Mucosa of stomach (tissue), 1 donor: ENCODE results near the gene APCDD1.

Experiments
- H3K27me3 ChIP-seq: one replicate; pipeline ENCODE4 v1.7.0; 2013; ENCODE audit warnings: mild to moderate bottlenecking, low read length; ENCODE audit not compliant: control insufficient read depth, insufficient read depth
- H3K36me3 ChIP-seq: one replicate; pipeline ENCODE4 v1.7.0; 2013; ENCODE audit warnings: low read length; ENCODE audit not compliant: control insufficient read depth, insufficient read depth
- H3K4me1 ChIP-seq: one replicate; pipeline ENCODE4 v1.7.0; 2013; ENCODE audit warnings: mild to moderate bottlenecking, low read length; ENCODE audit not compliant: control insufficient read depth, insufficient read depth
- H3K4me3 ChIP-seq: one replicate; pipeline ENCODE4 v1.7.0; 2013; ENCODE audit warnings: low read length
- H3K9ac ChIP-seq: one replicate; pipeline ENCODE4 v1.7.0; 2013; ENCODE audit warnings: mild to moderate bottlenecking, low read length, moderate library complexity
- H3K9me3 ChIP-seq: one replicate; pipeline ENCODE4 v1.7.0; 2013; ENCODE audit warnings: mild to moderate bottlenecking, low read length, moderate library complexity; ENCODE audit not compliant: control insufficient read depth
- donor health status: Pancreatic carcinoma.

APCDD1 gene

DNA sequence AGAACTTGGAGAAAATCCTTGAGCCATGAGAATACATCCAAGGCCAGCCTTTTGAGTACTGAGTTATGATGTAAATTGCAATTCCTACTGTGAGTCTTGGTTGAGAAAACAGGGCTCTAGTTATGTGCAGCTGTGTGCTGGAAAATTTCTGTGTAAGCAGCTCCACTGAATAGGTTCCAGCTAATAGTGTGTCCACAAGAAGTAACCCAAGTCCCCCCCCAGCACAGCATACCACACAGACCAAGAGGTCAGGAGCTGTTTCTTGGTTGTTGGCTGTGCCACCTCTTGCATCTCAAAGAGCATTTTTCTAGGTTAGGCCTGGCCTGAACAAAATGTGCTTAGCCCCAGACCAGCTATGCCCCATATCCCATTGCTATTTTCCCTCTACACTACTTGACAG is 36.8 kb upstream of the APCDD1 start:
- Histone ChIP-seq H3K4me3 (no peak overlapping the region), H3K36me3 (no peaks in the 10 kb centered on the region), H3K4me1 (no peaks in the 10 kb centered on the region), H3K9ac (no peak overlapping the region), H3K27me3 (no peaks in the 10 kb centered on the region), H3K9me3 (no peaks in the 10 kb centered on the region)

DNA sequence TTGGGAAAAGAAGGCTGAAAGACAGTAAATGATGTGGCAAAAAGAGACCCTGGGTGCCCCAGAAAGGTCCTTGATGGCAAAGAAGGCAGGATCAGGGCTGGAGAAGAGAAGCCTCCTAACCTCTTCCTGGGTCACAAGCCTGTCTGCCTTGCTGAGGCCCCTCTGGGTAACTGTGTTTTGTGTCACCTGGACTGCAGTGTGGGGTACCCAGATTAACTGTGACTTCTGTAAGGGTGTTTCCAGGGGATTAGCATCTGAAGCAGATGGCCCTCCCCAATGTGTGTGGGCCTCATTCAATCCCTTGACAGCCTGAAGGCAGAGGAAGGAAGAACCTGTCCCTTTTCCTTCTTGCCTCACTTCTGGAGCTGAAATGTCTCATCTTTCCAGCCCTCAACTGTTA is 35.6 kb upstream of the APCDD1 start:
- Histone ChIP-seq H3K27me3 (no peaks in the 10 kb centered on the region), H3K9ac (no peak overlapping the region), H3K4me3 (no peak overlapping the region), H3K9me3 (no peaks in the 10 kb centered on the region), H3K36me3 (no peaks in the 10 kb centered on the region), H3K4me1 (no peaks in the 10 kb centered on the region)

DNA sequence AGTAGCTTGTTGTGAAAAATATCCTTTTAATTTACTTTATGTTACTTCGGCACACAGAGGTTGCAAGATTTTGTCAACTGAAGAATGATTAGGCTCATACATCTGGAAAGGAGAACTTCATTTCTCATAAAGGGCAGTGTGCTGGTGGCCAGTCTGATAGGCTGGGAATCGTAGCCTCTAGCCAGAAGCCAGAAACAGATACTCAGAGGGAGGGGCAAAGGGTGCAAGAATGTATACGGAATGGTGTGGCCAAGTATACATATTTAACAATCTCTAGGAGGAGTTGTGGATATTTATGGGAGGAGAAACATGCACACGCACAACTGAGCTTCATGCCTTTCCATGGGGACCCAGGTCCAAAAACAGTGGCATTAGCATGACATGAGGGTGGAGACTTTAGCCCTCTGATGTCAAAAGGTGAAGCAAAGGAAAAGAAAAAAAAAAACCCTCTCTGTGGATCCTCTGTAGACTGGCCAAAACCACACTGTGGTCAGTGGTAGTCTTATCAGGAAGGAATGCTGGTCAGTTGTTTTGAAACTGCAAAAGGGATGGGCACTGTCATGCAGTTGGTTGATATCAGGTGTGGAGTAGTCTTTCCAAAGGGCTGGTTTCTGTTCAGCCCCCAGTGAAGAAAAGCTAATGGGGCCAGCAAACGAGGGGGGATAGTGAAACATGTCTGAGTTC is 34.9 kb upstream of the APCDD1 start:
- Histone ChIP-seq H3K4me1 (no peaks in the 10 kb centered on the region), H3K27me3 (no peaks in the 10 kb centered on the region), H3K9me3 (no peaks in the 10 kb centered on the region)

DNA sequence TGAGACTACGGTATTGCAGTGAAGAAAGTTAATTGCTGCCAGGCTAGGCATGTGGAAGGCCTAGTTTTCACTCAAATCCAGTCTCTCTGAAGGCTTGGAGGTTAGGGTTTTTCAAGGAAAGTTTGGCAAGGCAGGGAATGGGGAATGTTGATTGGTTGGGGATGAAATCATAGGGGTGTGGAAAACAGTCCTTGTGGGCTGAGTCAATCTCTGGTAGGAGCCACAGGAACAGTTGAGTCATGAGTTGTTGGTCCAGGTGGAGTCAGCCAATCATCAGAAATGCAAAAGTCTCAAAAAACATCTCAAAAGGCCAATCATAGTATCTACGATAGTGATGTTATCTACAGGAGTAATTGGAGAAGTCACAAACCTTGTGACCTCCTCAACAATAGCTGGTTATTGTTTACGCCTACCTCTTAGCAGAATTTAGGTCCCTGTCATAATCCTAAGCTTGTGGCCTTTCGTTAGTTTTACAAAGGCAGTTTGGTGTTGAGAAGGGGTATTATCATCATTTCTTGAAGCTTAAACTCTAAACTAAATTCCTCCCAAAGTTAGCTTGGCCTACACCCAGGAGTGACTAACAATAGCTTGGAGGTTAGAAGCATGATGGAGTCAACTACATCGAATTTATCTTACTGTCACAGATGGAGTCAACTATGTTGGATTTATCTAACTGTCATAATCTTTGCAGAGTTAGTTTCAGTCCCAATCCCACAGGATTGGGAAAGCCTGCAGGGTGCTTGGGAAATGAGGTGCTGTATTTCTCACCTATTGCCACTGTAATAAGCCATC is 33.7 kb upstream of the APCDD1 start:
- no peaks in the 10 kb centered on the region for H3K36me3 ChIP-seq
- H3K27me3 ChIP-seq = no peaks in the 10 kb centered on the region
- no peaks in the 10 kb centered on the region for H3K4me1 ChIP-seq
- H3K4me3 ChIP-seq = no peak overlapping the region
- no peak overlapping the region for H3K9ac ChIP-seq
- no peaks in the 10 kb centered on the region for H3K9me3 ChIP-seq

More for the DNA sequence above, 34.9 kb upstream of the APCDD1 start:
- Histone ChIP-seq H3K36me3 (no peaks in the 10 kb centered on the region), H3K9ac (no peak overlapping the region), H3K4me3 (no peak overlapping the region)

DNA sequence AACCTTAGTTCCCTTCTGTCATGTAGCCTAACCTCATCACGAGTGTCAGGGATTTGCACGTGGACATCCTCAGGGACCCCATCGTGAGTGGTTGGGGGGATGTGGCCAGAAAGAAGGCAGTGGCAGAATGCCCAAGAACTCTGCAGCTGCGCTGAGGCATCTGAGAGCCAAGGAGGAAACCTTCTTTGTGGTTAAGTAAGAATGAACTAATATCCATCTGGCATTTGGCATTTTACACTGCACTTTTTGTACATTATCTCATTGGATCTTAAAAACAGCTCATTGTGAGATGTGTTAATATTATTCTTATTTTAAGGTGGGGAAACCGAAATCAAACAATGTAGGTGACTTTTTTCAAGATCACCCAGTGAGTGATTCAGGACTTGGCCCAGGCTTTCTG is 32.6 kb upstream of the APCDD1 start:
- Histone ChIP-seq H3K27me3 (no peaks in the 10 kb centered on the region), H3K4me3 (no peak overlapping the region), H3K9ac (no peak overlapping the region), H3K36me3 (no peaks in the 10 kb centered on the region), H3K9me3 (no peaks in the 10 kb centered on the region), H3K4me1 (no peaks in the 10 kb centered on the region)

DNA sequence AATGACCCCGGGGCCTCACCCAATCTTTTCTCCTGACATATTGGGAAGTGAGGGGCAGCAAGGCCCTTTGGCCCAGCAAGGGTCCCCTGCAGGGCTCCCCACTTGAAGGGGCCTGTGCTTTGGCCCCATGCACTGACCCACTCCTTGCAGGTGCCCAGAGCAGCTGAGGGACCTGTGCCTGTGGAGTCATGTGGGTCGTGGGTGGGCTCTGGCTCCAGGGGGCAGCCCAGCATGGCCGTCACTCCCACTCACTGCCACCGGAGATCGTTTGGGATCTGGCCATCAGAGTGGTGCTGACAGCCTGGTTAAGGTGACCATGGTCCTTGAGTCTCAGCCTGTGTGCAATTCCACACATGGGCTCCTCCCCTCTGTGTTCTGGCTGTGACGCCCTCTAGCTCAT is 31.7 kb upstream of the APCDD1 start:
- no peak overlapping the region for H3K9ac ChIP-seq
- H3K9me3 ChIP-seq = no peaks in the 10 kb centered on the region
- no peaks in the 10 kb centered on the region for H3K36me3 ChIP-seq
- H3K4me3 ChIP-seq = no peak overlapping the region
- no peaks in the 10 kb centered on the region for H3K27me3 ChIP-seq
- H3K4me1 ChIP-seq = no peaks in the 10 kb centered on the region

DNA sequence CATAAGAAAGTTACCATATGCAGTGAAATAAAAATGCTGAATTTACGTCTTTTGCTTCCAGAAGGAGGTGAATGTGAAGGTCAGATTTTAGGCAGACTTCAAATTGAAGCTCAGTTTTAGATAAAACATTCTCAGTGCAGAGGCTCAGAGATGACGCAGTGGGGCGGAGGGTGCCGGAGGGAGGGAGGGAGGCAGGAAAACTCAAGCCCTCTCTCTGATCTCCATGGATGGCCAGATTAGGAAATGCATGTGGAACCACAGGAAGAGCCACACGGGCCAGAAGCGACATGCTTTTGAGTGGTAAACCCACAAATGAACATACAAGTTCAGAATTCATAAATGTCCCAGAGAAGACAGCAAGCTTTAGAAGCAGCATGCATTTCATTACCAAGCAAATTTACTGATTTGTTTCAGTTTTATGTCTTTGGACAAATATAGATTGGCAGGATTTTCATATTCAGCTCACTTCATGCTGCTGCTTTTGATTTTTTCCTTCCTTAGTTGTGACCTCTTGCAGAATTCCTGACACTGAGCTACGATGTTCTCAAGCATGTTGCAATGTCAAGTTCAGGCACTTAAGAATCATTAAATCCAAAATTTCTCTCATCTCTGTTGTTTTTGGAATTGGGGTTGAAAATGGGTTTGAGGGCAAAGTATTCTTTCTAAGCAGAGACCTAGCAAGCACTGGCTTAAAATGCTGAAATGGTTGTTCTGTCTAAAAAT is 29.7 kb upstream of the APCDD1 start:
- Histone ChIP-seq H3K36me3 (no peaks in the 10 kb centered on the region), H3K9me3 (no peaks in the 10 kb centered on the region), H3K9ac (no peak overlapping the region), H3K4me1 (no peaks in the 10 kb centered on the region), H3K27me3 (no peaks in the 10 kb centered on the region), H3K4me3 (no peak overlapping the region)

DNA sequence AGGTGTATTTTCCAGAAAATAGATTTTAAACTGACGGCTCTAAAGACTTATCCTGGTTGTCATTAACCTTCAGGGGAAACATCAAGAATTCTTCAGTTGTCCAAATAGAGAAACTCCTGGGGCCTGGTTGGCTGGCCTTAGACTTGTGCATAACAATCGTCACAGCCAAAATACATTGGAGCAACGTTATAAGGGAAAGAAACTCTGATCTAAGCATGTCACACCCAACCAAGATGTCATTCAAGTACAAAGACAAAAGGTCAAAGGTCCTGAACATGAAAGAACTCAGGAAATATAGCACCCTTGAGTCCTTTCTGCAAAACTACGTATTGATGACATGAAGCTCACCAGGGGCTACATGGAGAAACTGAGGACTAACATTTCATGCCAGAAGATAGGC is 23.8 kb upstream of the APCDD1 start:
- H3K27me3 ChIP-seq = no peaks in the 10 kb centered on the region

DNA sequence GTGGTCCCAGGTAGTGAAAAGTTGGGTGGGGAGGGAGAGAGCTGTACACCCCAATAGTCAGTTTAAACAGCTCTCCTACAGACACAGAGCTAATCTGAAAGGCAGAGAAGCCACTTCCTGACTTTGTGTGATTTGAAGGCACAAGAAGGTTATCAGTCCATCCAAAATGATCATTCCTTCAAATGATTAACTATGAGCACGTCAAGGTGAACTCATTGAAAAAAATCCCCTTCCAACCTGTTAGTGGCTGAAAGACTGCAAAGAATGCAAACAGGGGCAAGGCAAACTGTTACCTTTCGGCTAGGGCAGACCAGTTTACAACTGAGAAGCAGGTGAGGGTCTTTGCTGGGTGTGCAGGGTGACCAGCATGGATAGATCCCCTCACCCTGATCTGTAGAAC is 22.8 kb upstream of the APCDD1 start:
- H3K4me1 ChIP-seq = peaks cover 19% of the 10 kb centered on the region
- H3K9ac ChIP-seq = no peak overlapping the region
- no peaks in the 10 kb centered on the region for H3K36me3 ChIP-seq

More for the DNA sequence above, 23.8 kb upstream of the APCDD1 start:
- no peaks in the 10 kb centered on the region for H3K9me3 ChIP-seq
- H3K4me3 ChIP-seq = no peak overlapping the region
- H3K36me3 ChIP-seq = no peaks in the 10 kb centered on the region
- peaks cover 19% of the 10 kb centered on the region for H3K4me1 ChIP-seq
- no peak overlapping the region for H3K9ac ChIP-seq

DNA sequence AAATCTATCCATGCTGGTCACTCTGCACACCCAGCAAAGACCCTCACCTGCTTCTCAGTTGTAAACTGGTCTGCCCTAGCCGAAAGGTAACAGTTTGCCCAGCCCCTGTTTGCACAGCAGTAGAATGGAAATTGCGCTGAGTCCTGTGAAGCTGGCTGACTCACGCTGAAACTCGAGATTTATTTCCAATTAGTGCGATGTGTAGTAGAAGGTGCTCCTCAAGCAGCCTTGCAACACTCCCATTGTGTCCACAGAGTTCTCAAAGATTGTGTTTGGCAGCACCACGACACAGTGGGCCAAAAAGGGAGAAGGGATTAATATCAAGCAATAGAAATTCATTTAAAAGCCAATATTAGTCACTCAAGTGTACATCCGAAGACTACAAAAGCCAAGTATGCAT is 21.7 kb upstream of the APCDD1 start:
- H3K36me3 ChIP-seq = no peaks in the 10 kb centered on the region
- H3K4me1 ChIP-seq = peaks cover 19% of the 10 kb centered on the region
- H3K9ac ChIP-seq = no peak overlapping the region
- H3K9me3 ChIP-seq = no peaks in the 10 kb centered on the region
- no peaks in the 10 kb centered on the region for H3K27me3 ChIP-seq
- no peak overlapping the region for H3K4me3 ChIP-seq

More for the DNA sequence above, 22.8 kb upstream of the APCDD1 start:
- Histone ChIP-seq H3K9me3 (no peaks in the 10 kb centered on the region), H3K27me3 (no peaks in the 10 kb centered on the region), H3K4me3 (no peak overlapping the region)

DNA sequence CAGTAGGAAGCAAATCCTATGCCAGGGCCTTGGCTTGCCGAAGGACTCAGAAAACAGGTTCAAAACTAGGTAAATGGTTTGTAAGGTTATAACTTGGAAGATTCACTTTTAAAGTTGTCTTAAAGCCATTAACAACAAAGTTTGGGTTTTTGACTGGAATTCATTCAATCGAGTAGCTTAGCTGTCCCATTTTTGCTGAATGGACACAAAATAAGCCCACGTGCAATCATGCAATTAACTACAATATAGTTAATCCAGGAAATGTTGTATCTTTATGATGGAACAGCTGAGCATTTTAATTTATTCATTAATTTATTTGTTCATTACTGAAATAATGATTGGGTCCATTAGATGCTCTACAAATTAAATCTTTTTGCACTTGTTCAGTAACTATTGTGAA is 18.3 kb upstream of the APCDD1 start:
- peaks cover 19% of the 10 kb centered on the region for H3K4me1 ChIP-seq
- no peak overlapping the region for H3K9ac ChIP-seq
- no peaks in the 10 kb centered on the region for H3K9me3 ChIP-seq
- no peak overlapping the region for H3K4me3 ChIP-seq
- H3K36me3 ChIP-seq = no peaks in the 10 kb centered on the region
- H3K27me3 ChIP-seq = no peaks in the 10 kb centered on the region

DNA sequence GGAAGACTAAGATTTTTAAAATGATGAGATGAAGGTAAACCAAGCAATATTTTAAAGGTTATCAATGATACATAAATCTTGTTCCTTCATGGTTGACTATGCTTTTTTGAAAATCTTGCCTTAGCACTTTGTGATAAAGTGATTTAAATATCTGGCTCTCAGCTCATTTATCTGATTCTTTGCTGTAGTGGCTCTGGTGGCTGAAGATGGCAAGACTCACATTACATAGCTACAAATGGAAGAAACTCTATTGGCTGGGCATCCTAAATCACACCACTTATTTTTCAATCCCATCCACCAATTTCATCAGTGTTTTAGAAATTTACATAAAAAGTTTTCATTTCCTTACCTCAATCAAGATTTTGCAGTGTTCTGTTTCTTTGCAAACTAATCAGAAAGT is 16.6 kb upstream of the APCDD1 start:
- Histone ChIP-seq H3K27me3 (no peaks in the 10 kb centered on the region), H3K36me3 (no peaks in the 10 kb centered on the region), H3K4me1 (peaks cover 7% of the 10 kb centered on the region), H3K4me3 (no peak overlapping the region), H3K9ac (no peak overlapping the region), H3K9me3 (no peaks in the 10 kb centered on the region)
